Heart left ventricle (tissue), 16 donors: ENCODE data around the gene TEAD1. TPM values are rescaled to one million over a fixed set of nuclear protein-coding genes. Genes with fewer than 3 reads are reported as not detected.

Experiments
- ATAC-seq, 4 donors: fragments of 200-7000 bp; cut with Tn5 transposase; one replicate each; pipeline ENCODE4 v1.9.1; 2020 to 2022; ENCODE audit warnings: moderate library complexity in 4 of 4, mild to moderate bottlenecking in 3 of 4, moderate number of reproducible peaks in 1 of 4
- DNase-seq, 5 donors: peaks; one replicate each; pipeline ENCODE4 v3.0.0-alpha.2; 2020
- H3K27ac ChIP-seq, 12 donors: fragments of 200-600 bp; sonication (generic) in 4 of 12; one replicate each; pipeline versions ENCODE4 v1.5.0 to v1.8.0; 2016 to 2022; ENCODE audit warnings: mild to moderate bottlenecking in 2 of 12
- H3K27me3 ChIP-seq, 9 donors: fragments of 200-600 bp; sonication (generic) in 2 of 9; one replicate each; pipeline versions ENCODE4 v1.5.1 to v1.8.0; 2016 to 2022; ENCODE audit warnings: mild to moderate bottlenecking in 3 of 9
- H3K36me3 ChIP-seq, 9 donors: fragments of 200-600 bp; sonication (generic) in 2 of 9; one replicate each; pipeline versions ENCODE4 v1.5.0 to v1.8.0; 2018 to 2022; ENCODE audit warnings: mild to moderate bottlenecking in 2 of 9
- H3K4me1 ChIP-seq, 12 donors: fragments of 200-600 bp; sonication (generic) in 4 of 12; one replicate each; pipeline versions ENCODE4 v1.5.0 to v1.8.0; 2016 to 2022; ENCODE audit warnings: mild to moderate bottlenecking in 3 of 12
- H3K4me3 ChIP-seq, 12 donors: fragments of 200-600 bp; sonication (generic) in 4 of 12; one replicate each; pipeline versions ENCODE4 v1.5.0 to v1.8.0; 2017 to 2022; ENCODE audit warnings: mild to moderate bottlenecking in 9 of 12, moderate library complexity in 4 of 12
- H3K9me3 ChIP-seq, 12 donors: fragments of 200-600 bp; sonication (generic) in 4 of 12; one replicate each; pipeline versions ENCODE4 v1.5.0 to v1.8.0; 2016 to 2022; ENCODE audit warnings: mild to moderate bottlenecking in 1 of 12
- POLR2A ChIP-seq, 2 donors: fragments of 450-650 bp; IDR thresholded peaks; one replicate each; pipeline ENCODE4 v1.6.1; 2017; ENCODE audit warnings: antibody characterized with exemption in 2 of 2, mild to moderate bottlenecking in 2 of 2, moderate library complexity in 2 of 2
- WGBS, 4 donors: extraction: QIAGEN DNeasy Blood & Tissue Kit in 2 of 4; methylation state at CpG; one replicate each; pipeline versions ENCODE4 v1.1.5 to v1.1.7; 2013 to 2018; 5-methylcytosine and 5-hydroxymethylcytosine counted together
- intact Hi-C, 10 donors: fragments of 100-400 bp; cut with DNase I; formaldehyde crosslinking; loops; one replicate each; pipeline versions ENCODE4 v1.11.1 to v1.14.2; 2022
- polyA plus RNA-seq, 2 donors: library from polyadenylated mRNA; stranded (reverse); fragments of 200-250 nt; gene quantifications; one replicate each; pipeline ENCODE4 v1.2.3, GENCODE V29; 2013
- total RNA-seq, 9 donors: library from RNA; depleted of rRNA in 2 of 9; stranded (reverse); fragments of >200 nt in 2 of 9; fragmentation: NEBNext Ultra II Directional in 3 of 9; extraction: Animal tissue kit (Norgen Biotek cat#: 25700) in 3 of 9; gene quantifications; one replicate each; pipeline versions ENCODE4 v1.1.0 to v1.2.4, GENCODE V29; 2016 to 2023
- TF ChIP-seq, protein P1 (sequence below), 12 donors: fragments of 200-600 bp; sonication (generic) in 4 of 12; IDR thresholded peaks; one replicate each; pipeline versions ENCODE4 v1.5.0 to v1.8.0; 2018 to 2022; ENCODE audit warnings: antibody characterized with exemption in 12 of 12, mild to moderate bottlenecking in 5 of 12
- donor health status: ischemic (EF 13 %, LVEDD 7.1; RV severe dilation, severe dysfunction).
- donor health status: healthy with polysubstance abuse.
- donor health status: DM: no; HTN: yes; CAD: no.
- donor health status: DM: no; HTN: no; CAD: no.
- donor health status: ischemic (EF 25% LVEDD 6.9; RV normal size, moderate dysfunction).
- donor health status: ischemic (EF 25% LVEDD 5.7; RV mildly dilated, moderate dysfunction).
- donor health status: healthy.
- donor health status: DM: yes; HTN: yes; CAD: no.
- donor health status: ischemic (EF 35%, LVEDD 5.7; RV mildly dilated, moderate dysfunction).
- donor health status: nonischemic (EF 11% LVEDD 7.7; RV severe dilation, severe dysfunction).
- donor health status: DM: yes; HTN: yes; CAD: no.
- donor health status: PGD.
- donor health status: ischemic (EF 29% LVEDD 5.4; RV normal size, mild dysfunction).
- donor health status: nonischemic (EF 23%, LVEDD 6.1; RV moderate dilation, normal function).

The TEAD1 gene
- total and polyA plus RNA-seq, 11 donors: 14.4 to 161 (median 113) TPM

DNA sequence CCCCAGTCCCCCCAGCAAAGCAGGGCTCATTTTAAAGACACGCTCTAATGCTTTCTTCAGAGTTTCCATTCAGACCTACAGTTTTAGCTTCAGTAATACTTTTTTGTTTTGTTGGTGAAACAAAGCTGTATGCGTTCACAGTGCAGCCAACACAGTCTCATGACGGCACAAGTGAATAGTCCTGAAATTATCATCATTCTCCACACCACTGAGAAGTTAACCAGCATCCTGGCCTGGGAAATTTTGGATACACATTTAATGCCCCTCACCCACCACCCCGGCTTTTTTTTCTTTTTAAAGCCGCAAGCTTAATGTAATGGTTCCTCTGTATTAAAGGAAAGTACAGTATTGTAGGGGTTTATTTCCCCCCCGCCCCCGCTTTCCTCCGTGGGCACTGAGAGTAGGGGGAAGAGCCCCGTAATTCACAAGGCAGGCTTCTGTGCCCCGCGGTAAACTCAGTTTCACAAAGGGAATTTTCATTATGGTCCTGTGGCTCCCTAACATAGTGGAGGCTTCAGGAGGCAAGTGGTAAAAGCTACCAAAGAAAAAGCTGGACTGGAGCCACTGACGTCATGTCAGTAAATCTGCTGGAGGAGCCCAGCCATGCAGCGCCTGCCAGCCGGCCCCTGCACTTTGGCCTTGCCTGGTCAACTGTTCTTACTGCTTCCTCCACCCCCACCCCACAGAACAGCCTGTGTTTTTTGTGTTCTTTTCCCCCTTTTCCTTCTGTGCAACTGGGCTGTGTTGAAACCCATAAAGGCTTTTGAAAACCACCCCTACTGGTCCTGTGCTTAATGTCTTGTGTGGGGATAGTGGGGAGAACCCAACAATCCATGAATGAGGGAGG is 18.2 kb downstream of the TEAD1 start:
- ATAC-seq (peak; percentile 86 to 92 (median 90)), DNase-seq (peak; percentile 89 to 95 (median 92))
- intact Hi-C loops: loop anchor here in 4 of 10 donors (2.0 to 5.0 kb wide), 3 partner anchors 16 to 195 kb away; partner anchors contain the start of gene TEAD1 (in 3 of the 4)

DNA sequence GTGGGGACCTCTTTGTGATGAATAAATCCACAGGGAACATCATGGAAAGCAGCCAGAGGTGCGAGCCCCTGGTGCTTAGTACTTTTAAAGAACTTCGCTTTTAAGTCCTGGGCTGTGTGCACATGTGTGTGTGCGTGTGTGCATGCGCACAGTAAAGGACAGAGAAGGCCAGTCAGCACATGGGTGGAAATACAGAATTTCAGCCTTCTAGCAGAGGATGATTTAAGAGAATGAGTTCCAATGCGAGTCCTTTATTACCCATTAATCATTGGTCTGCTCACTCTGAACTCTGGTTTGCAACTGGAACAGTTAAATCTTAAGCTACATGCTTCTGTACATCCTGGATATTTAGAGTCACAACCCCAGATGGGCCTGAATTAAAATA is 18.9 kb downstream of the TEAD1 start:
- peaks cover 0 to 15% (median 0%) of the 10 kb centered on the region in 9 donors for H3K27me3 ChIP-seq
- no peaks in the 10 kb centered on the region for H3K9me3 ChIP-seq
- intact Hi-C loops: loop anchor here in 4 of 10 donors (2.0 to 5.0 kb wide), 3 partner anchors 16 to 194 kb away; partner anchors contain the start of gene TEAD1 (in 3 of the 4)
- H3K4me1 ChIP-seq: peaks cover 22 to 88% (median 67%) of the 10 kb centered on the region in 12 donors
- no peaks in the 10 kb centered on the region for H3K36me3 ChIP-seq
- TF ChIP-seq, protein P1, sequence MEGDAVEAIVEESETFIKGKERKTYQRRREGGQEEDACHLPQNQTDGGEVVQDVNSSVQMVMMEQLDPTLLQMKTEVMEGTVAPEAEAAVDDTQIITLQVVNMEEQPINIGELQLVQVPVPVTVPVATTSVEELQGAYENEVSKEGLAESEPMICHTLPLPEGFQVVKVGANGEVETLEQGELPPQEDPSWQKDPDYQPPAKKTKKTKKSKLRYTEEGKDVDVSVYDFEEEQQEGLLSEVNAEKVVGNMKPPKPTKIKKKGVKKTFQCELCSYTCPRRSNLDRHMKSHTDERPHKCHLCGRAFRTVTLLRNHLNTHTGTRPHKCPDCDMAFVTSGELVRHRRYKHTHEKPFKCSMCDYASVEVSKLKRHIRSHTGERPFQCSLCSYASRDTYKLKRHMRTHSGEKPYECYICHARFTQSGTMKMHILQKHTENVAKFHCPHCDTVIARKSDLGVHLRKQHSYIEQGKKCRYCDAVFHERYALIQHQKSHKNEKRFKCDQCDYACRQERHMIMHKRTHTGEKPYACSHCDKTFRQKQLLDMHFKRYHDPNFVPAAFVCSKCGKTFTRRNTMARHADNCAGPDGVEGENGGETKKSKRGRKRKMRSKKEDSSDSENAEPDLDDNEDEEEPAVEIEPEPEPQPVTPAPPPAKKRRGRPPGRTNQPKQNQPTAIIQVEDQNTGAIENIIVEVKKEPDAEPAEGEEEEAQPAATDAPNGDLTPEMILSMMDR (IDR thresholded peaks at IDR 0.05): no peak
- TF ChIP-seq POLR2A (IDR thresholded peaks at IDR 0.05): no peak
- peak in 1 of 5 donors; percentile 38 for DNase-seq
- H3K27ac ChIP-seq: peak overlapping the region; percentile 59 to 92 (median 89)
- peak overlapping the region in 8 of 12 donors; percentile 7 to 37 (median 18) for H3K4me3 ChIP-seq
- peak in 1 of 4 donors; percentile 9 for ATAC-seq
- 46 to 57% (median 54%) methylated on average over 5 of the region's 5 CpGs for WGBS, 4 donors

More for the DNA sequence above, 18.2 kb downstream of the TEAD1 start:
- Histone ChIP-seq H3K4me3 (peak overlapping the region in 7 of 12 donors; percentile 7 to 37 (median 21)), H3K36me3 (no peaks in the 10 kb centered on the region), H3K9me3 (no peaks in the 10 kb centered on the region), H3K27ac (peak overlapping the region; percentile 59 to 92 (median 89)), H3K27me3 (peaks cover 0 to 15% (median 0%) of the 10 kb centered on the region in 9 donors), H3K4me1 (peaks cover 22 to 92% (median 70%) of the 10 kb centered on the region in 12 donors)
- WGBS, 4 donors: 27 to 34% (median 30%) methylated on average over 14 of the region's 14 CpGs
- TF ChIP-seq POLR2A (IDR thresholded peaks at IDR 0.05): no peak
- TF ChIP-seq, protein P1 (IDR thresholded peaks at IDR 0.05): no peak

DNA sequence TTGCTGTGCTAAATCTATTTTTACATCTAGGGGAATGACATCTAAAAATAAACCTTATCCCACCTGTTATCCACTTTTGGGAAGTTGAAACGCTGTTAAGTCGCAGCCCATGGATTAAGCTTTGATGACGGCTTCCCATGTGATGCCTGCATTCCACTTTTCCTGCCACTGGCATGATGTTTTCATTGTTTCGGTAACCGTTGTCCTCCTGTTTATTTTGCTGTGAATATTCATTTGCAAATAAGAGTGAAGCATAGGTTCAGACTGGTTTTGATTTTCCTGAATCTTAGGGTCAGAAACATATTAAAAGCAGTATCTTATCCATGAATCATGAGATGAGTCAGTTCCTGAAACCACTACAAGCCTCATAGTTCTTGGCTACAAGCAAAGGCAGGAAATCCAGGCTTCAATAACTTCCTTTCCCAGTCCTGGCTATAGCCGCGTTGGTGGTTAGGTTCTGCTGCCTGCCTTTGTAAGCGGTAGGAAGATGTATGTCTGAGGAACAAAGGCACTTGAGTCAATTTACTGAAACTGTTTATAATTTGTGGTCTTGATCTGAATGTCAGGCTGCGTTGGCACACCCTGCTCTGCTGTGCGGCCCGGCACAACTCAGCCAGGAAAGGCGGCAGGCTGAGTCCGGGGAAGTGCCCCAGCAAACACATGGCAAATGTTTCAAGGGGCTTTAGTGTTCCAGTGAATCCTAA is 19.4 kb downstream of the TEAD1 start:
- WGBS, 4 donors: 1 to 3% (median 2%) methylated on average over 13 of the region's 13 CpGs
- H3K27me3 ChIP-seq: peaks cover 0 to 15% (median 0%) of the 10 kb centered on the region in 9 donors
- intact Hi-C loops: loop anchor here in 4 of 10 donors (2.0 to 5.0 kb wide), 3 partner anchors 17 to 194 kb away; partner anchors contain the start of gene TEAD1 (in 3 of the 4)
- TF ChIP-seq POLR2A (IDR thresholded peaks at IDR 0.05): peak in 1 of 2 donors; percentile 35
- TF ChIP-seq, protein P1 (IDR thresholded peaks at IDR 0.05): no peak
- ATAC-seq (peak; percentile 68 to 86 (median 82)), DNase-seq (peak in 4 of 5 donors; percentile 31 to 67 (median 62))
- peaks cover 22 to 88% (median 64%) of the 10 kb centered on the region in 12 donors for H3K4me1 ChIP-seq
- no peaks in the 10 kb centered on the region for H3K9me3 ChIP-seq
- H3K4me3 ChIP-seq: peak overlapping the region in 9 of 12 donors; percentile 8 to 37 (median 21)
- H3K36me3 ChIP-seq: no peaks in the 10 kb centered on the region
- H3K27ac ChIP-seq: peak overlapping the region; percentile 59 to 92 (median 89)
